HepG2 (cell line): ENCODE measurements around the gene SCAF8.

ENCODE experiments used
- ARHGAP35 ChIP-seq: sonication (generic); formaldehyde crosslinking; IDR thresholded peaks from 2 replicates; pipeline ENCODE4 v1.9.0; 2022; ENCODE audit warnings: mild to moderate bottlenecking, inconsistent platforms, moderate library complexity, missing genetic modification reagents, borderline replicate concordance
- CBFB ChIP-seq: sonication (generic); formaldehyde crosslinking; IDR thresholded peaks from 2 replicates; pipeline ENCODE4 v1.4.0; 2020; ENCODE audit warnings: missing genetic modification reagents
- CHCHD3 ChIP-seq: sonication (generic); formaldehyde crosslinking; IDR thresholded peaks from 2 replicates; pipeline ENCODE4 v1.8.0; 2022; ENCODE audit warnings: mild to moderate bottlenecking, missing genetic modification reagents, moderate library complexity
- FOXM1 ChIP-seq: sonication (generic); formaldehyde crosslinking; IDR thresholded peaks from 2 replicates; pipeline ENCODE4 v1.5.0; 2020; ENCODE audit warnings: missing genetic modification reagents
- NR2C2 ChIP-seq: sonication (generic); formaldehyde crosslinking; IDR thresholded peaks from 2 replicates; pipeline ENCODE4 v1.4.0; 2020; ENCODE audit warnings: missing genetic modification reagents, mild to moderate bottlenecking, moderate library complexity, borderline replicate concordance
- ZFX ChIP-seq: sonication (generic); formaldehyde crosslinking; IDR thresholded peaks from 2 replicates; pipeline ENCODE4 v1.4.0; 2020; ENCODE audit warnings: mild to moderate bottlenecking, low read depth, missing genetic modification reagents, moderate library complexity
- ZNF253 ChIP-seq: sonication (generic); formaldehyde crosslinking; IDR thresholded peaks from 2 replicates; pipeline ENCODE4 v1.8.0; 2022; ENCODE audit warnings: mild to moderate bottlenecking, missing genetic modification reagents, borderline replicate concordance
- ZNF607 ChIP-seq: sonication (generic); formaldehyde crosslinking; IDR thresholded peaks from 2 replicates; pipeline ENCODE4 v1.5.1; 2020; ENCODE audit warnings: missing genetic modification reagents, mild to moderate bottlenecking, borderline replicate concordance
- ZNF772 ChIP-seq: sonication (generic); formaldehyde crosslinking; IDR thresholded peaks from 2 replicates; pipeline ENCODE4 v1.5.0; 2020; ENCODE audit warnings: mild to moderate bottlenecking, missing genetic modification reagents
- ZSCAN30 ChIP-seq: sonication (generic); formaldehyde crosslinking; IDR thresholded peaks from 2 replicates; pipeline ENCODE4 v1.5.0; 2020; ENCODE audit warnings: mild to moderate bottlenecking, missing genetic modification reagents
- TF ChIP-seq, protein P1 (sequence below): IDR thresholded peaks from 2 replicates; pipeline ENCODE4 v1.6.1; 2012; ENCODE audit warnings: low read length, improper control_type of control experiment

DNA sequence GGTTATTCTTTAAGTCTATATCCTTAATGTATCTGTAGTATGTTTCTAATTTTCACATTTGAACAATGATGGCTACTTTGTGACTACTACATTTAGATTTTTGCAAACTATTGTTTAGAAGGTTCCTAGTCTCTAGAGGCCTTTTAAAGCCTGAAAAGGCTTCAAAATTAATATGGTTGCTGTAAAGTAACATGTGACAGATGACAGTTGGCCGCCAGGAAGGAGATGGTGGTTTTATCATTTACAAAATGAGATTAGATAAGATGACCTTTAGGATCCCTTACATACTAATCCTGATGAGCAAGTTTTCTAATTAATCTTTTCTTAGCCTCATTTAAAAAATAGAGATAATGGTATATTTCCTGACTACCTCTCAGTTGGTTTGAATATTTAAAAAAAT lies 18.8 kb downstream of the SCAF8 start:
- TF ChIP-seq NR2C2 (no peak), ARHGAP35 (CRISPR knock-in tag) (no peak), CHCHD3 (CRISPR knock-in tag) (no peak), ZNF772 (CRISPR knock-in tag) (no peak), ZSCAN30 (CRISPR knock-in tag) (no peak), CBFB (no peak), ZNF607 (CRISPR knock-in tag) (no peak), ZFX (no peak), FOXM1 (CRISPR knock-in tag) (no peak), ZNF253 (CRISPR knock-in tag) (no peak)
- TF ChIP-seq, protein P1, sequence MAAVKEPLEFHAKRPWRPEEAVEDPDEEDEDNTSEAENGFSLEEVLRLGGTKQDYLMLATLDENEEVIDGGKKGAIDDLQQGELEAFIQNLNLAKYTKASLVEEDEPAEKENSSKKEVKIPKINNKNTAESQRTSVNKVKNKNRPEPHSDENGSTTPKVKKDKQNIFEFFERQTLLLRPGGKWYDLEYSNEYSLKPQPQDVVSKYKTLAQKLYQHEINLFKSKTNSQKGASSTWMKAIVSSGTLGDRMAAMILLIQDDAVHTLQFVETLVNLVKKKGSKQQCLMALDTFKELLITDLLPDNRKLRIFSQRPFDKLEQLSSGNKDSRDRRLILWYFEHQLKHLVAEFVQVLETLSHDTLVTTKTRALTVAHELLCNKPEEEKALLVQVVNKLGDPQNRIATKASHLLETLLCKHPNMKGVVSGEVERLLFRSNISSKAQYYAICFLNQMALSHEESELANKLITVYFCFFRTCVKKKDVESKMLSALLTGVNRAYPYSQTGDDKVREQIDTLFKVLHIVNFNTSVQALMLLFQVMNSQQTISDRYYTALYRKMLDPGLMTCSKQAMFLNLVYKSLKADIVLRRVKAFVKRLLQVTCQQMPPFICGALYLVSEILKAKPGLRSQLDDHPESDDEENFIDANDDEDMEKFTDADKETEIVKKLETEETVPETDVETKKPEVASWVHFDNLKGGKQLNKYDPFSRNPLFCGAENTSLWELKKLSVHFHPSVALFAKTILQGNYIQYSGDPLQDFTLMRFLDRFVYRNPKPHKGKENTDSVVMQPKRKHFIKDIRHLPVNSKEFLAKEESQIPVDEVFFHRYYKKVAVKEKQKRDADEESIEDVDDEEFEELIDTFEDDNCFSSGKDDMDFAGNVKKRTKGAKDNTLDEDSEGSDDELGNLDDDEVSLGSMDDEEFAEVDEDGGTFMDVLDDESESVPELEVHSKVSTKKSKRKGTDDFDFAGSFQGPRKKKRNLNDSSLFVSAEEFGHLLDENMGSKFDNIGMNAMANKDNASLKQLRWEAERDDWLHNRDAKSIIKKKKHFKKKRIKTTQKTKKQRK: no peak
